Stimulated activated CD8-positive, alpha-beta memory T cell treated with anti-CD3 and anti-CD28 coated beads, Interleukin-12 subunit alpha, Interleukin-12 subunit beta, amount 100 ng/mL, for 1 hour (primary cell): Measurements from ENCODE around the gene IFI27L1.

Source experiments
- DNase-seq: peaks from one replicate; pipeline ENCODE4 v3.0.0-alpha.2; 2020; ENCODE audit warnings: low read depth

The IFI27L1 gene

DNA sequence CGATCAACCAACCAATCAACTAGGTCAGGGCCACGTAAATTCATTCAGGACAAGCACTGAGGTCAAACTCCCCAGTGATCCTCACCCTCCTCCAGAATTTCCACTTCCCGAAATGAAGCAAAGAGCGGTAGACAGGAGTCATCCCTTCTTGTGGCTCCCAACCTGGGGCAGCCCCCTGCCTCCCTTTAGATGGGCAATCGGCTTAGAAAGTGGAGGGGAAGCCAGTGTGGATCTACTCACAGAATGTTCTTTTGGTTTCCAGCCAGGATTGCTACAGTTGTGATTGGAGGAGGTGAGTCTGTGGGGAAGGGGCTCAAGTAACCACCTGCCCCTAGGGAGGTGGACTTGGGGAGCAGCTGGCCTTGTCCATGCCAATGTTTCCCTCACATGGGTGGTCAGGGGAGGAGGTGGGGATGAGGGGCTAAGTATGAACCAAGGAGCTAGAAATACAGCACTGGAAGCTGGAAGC is 33.5 kb downstream of the IFI27L1 start:
- DNase-seq, result no peak

DNA sequence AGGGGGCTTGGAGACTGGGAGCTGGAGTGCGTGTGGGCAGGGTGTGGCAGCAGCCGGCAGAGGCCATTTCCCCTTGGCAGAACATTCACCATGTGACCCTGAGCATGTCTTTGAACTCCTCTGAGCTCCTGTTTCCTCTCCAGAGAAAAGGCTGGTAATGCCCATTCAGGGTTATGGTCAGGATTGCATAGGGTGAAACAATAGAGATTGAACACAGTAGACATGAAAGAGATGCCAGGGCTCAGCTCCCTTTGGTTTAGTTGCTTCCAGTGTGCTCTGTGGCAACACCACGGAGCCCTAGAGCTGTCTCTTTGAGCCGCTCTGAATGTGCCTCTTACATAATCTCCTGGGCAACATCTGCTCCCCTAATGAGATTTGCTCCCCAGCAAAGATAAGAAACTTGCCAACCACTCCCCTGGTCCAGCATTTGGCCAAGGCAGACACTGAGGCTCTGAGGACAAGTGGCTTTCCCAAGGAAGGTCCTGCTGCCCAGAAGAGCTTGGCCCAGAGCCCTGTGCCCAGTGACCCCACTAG is 34.0 kb downstream of the IFI27L1 start:
- DNase-seq, result no peak

DNA sequence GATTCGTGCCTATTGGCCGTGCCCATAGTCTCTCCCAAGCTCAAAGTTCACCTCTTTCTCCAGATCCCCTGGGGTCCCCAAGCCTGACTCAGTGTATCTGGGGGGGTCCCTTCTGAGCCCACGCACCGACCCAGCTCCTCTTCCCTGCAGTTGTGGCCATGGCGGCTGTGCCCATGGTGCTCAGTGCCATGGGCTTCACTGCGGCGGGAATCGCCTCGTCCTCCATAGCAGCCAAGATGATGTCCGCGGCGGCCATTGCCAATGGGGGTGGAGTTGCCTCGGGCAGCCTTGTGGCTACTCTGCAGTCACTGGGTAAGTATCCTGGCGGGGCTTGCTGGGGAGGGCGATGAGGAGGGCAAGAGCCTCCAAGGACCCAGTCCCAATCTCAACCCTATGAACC is 34.5 kb downstream of the IFI27L1 start:
- DNase-seq, result no peak

DNA sequence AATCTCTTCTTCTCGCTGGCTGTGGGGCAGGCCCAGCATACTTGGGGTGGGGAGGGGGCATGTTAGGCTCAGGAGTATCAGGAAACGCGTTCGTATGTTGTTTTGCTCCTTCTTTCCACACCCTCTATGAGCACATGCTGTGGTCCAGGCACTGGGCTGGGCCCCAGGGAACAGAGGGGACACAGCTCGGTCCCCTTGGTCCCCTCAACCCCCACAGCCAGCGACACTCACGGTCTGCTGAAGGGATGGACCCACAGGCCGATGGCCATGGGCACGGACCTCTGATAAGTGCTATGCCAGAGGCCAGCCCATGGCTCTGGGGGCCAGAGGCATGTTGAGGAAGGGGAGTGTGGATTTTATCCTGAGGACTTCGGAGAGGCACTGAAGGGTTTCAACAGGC is 35.6 kb downstream of the IFI27L1 start:
- no peak for DNase-seq

- DNase-seq, result no peak
Measured at GRCh38 chr14:94117856-94118255, 36.7 kb downstream of the IFI27L1 start.

DNA sequence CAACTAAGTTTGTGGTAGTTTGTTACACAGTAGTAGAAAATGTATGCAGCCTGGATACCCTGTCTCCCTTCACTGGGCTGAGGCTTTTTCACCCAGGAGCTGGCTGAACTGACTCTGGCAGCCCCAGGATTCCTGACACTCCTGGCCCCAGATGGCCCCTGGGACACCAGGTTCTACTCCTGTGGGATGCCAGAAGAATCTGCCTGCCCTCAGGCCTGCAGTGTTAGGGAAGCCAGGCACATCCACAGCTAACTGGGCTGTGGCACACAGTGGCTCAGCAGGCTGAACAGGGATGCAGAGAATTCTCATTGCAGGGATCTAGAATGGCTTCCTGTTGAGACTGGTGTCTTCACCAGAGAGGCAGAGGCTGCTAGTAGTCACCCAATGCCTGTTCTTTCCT is 38.0 kb downstream of the IFI27L1 start:
- no peak for DNase-seq

- no peak for DNase-seq
Measured at GRCh38 chr14:94120667-94121340, 39.7 kb downstream of the IFI27L1 start.

- no peak for DNase-seq
Measured at GRCh38 chr14:94121485-94121884, 40.4 kb downstream of the IFI27L1 start.

GRCh38 chr14:94122438-94122837 is 41.3 kb downstream of the IFI27L1 start:
- DNase-seq, result no peak

GRCh38 chr14:94123296-94123695 is 42.2 kb downstream of the IFI27L1 start:
- DNase-seq, result no peak

GRCh38 chr14:94123868-94124267 is 42.8 kb downstream of the IFI27L1 start:
- no peak for DNase-seq

GRCh38 chr14:94124582-94125377 is 43.7 kb downstream of the IFI27L1 start:
- no peak for DNase-seq

DNA sequence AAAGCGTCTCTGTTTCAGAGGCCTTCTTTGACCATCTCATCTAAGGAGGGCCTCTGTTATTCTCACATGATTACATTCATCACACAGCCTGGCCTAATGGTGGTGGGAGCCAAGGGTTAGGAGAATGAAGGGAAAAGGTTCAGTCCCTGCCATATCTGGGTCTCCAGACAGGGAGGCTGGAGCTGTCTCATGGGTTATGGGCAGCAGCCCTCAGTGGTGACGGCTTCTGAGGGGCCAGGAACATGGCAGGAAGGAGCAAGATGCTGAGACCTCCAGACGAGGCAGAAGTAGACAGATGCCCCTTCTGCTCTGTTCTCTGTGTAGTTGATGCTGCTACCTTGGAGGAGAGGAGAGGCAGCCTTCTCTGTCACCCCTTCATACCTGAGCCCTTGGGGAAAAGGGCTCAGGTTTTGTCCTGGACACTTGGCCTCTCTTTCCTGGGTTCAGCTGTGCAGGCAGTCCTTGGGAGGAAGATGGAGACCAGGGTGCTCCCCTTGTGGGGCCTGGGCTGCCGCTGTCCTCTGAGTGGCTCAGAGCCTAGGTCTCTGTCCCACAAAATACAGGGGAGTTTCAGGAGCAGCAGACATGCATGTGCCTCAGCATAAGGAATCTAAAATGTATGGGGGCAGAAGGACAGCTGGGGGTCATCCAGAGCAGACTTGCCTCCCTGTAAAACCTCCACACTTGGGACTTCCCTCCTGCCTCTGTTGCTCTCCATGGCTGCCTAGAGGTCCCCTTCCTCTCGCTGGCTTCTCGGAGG is 44.7 kb downstream of the IFI27L1 start:
- no peak for DNase-seq

- DNase-seq, result no peak
Measured at GRCh38 chr14:94126419-94126677, 45.2 kb downstream of the IFI27L1 start.

DNA sequence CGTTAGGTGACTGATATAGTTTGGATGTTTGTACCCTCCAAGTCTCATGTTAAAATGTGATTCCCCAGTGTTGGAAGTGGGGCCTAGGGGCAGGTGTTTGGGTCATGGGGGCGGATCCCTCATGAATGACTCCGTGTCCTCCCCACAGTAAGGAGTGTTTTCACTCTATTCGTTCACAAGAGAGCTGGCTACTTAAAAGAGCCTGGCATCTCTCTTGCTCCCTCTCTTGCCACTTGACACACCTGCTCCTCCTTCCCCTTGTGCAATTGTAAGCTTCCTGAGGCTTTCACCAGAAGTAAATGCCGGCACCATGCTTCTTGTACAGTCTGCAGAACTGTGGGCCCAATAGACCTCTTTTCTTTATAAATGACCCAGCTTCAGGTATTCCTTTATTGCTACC is 45.7 kb downstream of the IFI27L1 start:
- no peak for DNase-seq

GRCh38 chr14:94127330-94127729 is 46.2 kb downstream of the IFI27L1 start:
- DNase-seq, result no peak

DNA sequence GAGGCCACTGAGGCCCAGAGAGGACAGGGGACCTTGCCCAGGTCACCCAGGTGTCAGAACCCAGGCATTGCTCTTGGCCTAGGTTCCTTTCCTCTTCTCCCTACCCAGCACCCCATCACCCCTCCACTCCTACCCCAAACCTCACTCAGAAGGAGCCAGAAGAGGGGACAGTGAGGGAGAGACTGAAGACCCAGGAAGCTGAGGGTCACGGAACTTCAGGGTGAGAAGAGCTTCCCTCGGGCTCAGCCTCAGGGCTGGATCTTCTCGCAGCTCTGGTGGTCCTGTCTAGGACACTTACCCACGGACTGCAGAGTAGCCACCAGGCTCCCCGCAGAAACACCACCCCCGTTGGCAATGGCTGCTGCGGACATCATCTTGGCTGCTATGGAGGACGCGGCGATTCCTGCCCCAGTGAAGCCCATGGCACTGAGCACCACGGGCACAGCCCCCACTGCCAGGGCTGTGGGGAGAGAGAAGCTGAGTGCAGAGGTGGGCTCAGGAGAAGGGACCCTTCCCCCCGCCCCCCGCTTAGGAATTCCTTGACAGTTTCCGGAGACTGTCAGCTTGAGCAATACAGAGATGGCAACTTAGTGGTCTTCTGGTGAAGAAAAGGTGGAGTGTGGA is 47.2 kb downstream of the IFI27L1 start:
- DNase-seq, result no peak

DNA sequence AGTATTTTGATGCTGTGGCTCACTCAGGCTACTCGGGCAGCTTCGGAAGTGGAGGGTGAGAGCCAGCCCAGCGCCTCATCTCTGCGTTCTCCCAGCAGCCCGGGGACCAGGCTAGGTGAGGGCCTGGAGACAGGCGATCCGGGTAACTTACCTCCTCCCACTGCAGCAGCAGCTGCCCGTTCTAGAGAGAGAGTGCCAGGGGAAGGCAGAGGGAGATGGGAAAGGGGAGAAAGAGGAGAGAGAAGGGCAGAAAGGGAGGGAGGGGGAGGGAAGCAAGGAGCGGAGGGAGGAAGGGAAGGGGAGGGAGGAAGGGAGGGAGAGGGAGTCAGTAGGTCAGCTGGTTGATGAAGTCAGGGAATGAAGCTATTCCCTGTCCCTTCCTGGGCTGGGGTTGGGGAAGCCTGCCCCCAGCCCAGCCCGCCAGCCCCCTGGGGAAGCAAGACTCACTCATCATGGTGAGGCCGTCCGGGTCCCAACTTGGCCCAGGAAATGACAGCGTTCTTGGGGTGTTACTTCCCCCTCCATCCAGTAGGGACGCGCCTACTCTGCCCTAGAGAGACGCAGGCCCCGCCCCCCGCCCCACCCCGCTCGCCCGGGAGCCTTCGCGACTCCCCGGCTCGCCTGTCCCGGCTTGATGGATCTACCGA is 48.1 kb downstream of the IFI27L1 start, which contains the start of gene IFI27L2:
Gene IFI27L2, minus strand, starts transcription at position 494 of the 647 bp plus-strand sequence. Its CDS starts 40 bp downstream, at position 454.
- DNase-seq, result peak; percentile 36

GRCh38 chr14:94129758-94130414 is 48.8 kb downstream of the IFI27L1 start:
- no peak for DNase-seq

GRCh38 chr14:94132285-94132887 is 51.3 kb downstream of the IFI27L1 start:
- peak; percentile 40 for DNase-seq

- DNase-seq, result no peak
Measured at GRCh38 chr14:94135476-94135875, 54.4 kb downstream of the IFI27L1 start.
